Endothelial cell of umbilical vein (primary cell): Measurements from ENCODE around the gene CEP350. TPM values are rescaled to one million over a fixed set of nuclear protein-coding genes. Genes with fewer than 3 reads are reported as not detected.

ENCODE experiments used
- BruUV-seq: library from RNA; stranded (reverse); fragments of 400-500 nt; replicated peaks from 2 replicates; lab custom pipeline; 2021; lab: Mats Ljungman, UMichigan
- CTCF ChIA-PET: fragments of 300-600, 350-600 bp; sonication (Branson Sonifier 250); formaldehyde crosslinking; loops from one replicate; lab custom pipeline; 2021; ENCODE audit warnings: antibody characterized with exemption, inconsistent platforms; lab: Charles Lee
- POLR2A ChIA-PET: fragments of 300-600, 350-600 bp; sonication (Branson Sonifier 250); formaldehyde crosslinking; loops from one replicate; lab custom pipeline; 2021; ENCODE audit warnings: antibody characterized with exemption, inconsistent platforms; lab: Charles Lee
- DNase-seq: peaks from one replicate; pipeline ENCODE4 v3.0.0-alpha.2; 2011; ENCODE audit warnings: low read depth, low spot score
- FAIRE-seq: peaks from 2 replicates; lab custom pipeline; 2011; peaks lifted over from hg19 to GRCh38; lab: Jason Lieb, UNC
- H2AFZ ChIP-seq: 2 replicates; pipeline ENCODE4 v1.6.0; 2012; ENCODE audit warnings: low read depth, low read length, control low read depth, inconsistent platforms
- H3K27ac ChIP-seq: 2 replicates; pipeline ENCODE4 v1.5.1; 2011; ENCODE audit warnings: low read depth, mild to moderate bottlenecking, control low read depth, low read length, moderate library complexity; ENCODE audit not compliant: insufficient read depth
- H3K27me3 ChIP-seq, 2 experiments: 2 replicates each; pipeline versions ENCODE4 v1.6.0 to v1.6.1; 2011; ENCODE audit warnings: low read length in 2 of 2, mixed read lengths in 1 of 2; ENCODE audit not compliant: control insufficient read depth in 2 of 2, insufficient read depth in 2 of 2
- H3K36me3 ChIP-seq, 2 experiments: 2 replicates in 1 of 2; 3 replicates in 1 of 2; pipeline ENCODE4 v1.5.1; 2011; ENCODE audit warnings: low read length in 2 of 2, mild to moderate bottlenecking in 1 of 2, moderate library complexity in 1 of 2; ENCODE audit not compliant: control insufficient read depth in 2 of 2, insufficient read depth in 2 of 2; ENCODE audit errors: extremely low read depth in 1 of 2
- H3K4me1 ChIP-seq: 3 replicates; pipeline ENCODE4 v1.5.1; 2011; ENCODE audit warnings: mild to moderate bottlenecking, low read length; ENCODE audit not compliant: control insufficient read depth, insufficient read depth; ENCODE audit errors: extremely low read depth
- H3K4me2 ChIP-seq: 2 replicates; pipeline ENCODE4 v1.6.1; 2011; ENCODE audit warnings: low read length, control low read depth, mixed read lengths; ENCODE audit not compliant: insufficient read depth
- H3K4me3 ChIP-seq, 3 experiments: fragments of 200-600 bp in 1 of 3; sonication (generic), shearing (Covaris generic) in 1 of 3; replicated peaks in 1 of 3; 2 replicates each; pipeline ENCODE4 v1.5.1; 2011 to 2016; ENCODE audit warnings: control low read depth in 3 of 3, low read length in 3 of 3, mild to moderate bottlenecking in 2 of 3, inconsistent platforms in 1 of 3, low read depth in 1 of 3, moderate library complexity in 1 of 3; ENCODE audit not compliant: insufficient read depth in 1 of 3
- H3K79me2 ChIP-seq: 2 replicates; pipeline ENCODE4 v1.6.0; 2012; ENCODE audit warnings: low read length, inconsistent platforms; ENCODE audit not compliant: control insufficient read depth, insufficient read depth
- H3K9ac ChIP-seq: replicated peaks from 2 replicates; pipeline ENCODE3; 2011; ENCODE audit warnings: low read length, control low read depth; ENCODE audit not compliant: insufficient read depth; ENCODE audit errors: extremely low read depth
- H3K9me1 ChIP-seq: replicated peaks from 3 replicates; pipeline ENCODE4 v1.6.0; 2011; ENCODE audit warnings: mild to moderate bottlenecking, low read length; ENCODE audit not compliant: control insufficient read depth, insufficient read depth; ENCODE audit errors: extremely low read depth
- H3K9me3 ChIP-seq: replicated peaks from 2 replicates; pipeline ENCODE4 v1.5.1; 2012; ENCODE audit warnings: low read length, inconsistent platforms; ENCODE audit not compliant: control insufficient read depth, insufficient read depth
- H4K20me1 ChIP-seq: replicated peaks from 2 replicates; pipeline ENCODE3; 2011; ENCODE audit warnings: mild to moderate bottlenecking, low read length; ENCODE audit not compliant: control insufficient read depth, insufficient read depth; ENCODE audit errors: extremely low read depth
- CTCF ChIP-seq, 2 donors: IDR thresholded peaks; 1 replicate in 1 of 2; 2 replicates in 1 of 2; pipeline ENCODE4 v1.5.1; 2011; ENCODE audit warnings: low read length in 2 of 2, mild to moderate bottlenecking in 2 of 2, moderate library complexity in 2 of 2, control low read depth in 1 of 2, inconsistent platforms in 1 of 2, low read depth in 1 of 2; ENCODE audit not compliant: insufficient read depth in 1 of 2; ENCODE audit errors: extremely low read depth in 1 of 2
- EZH2 ChIP-seq: IDR thresholded peaks from 2 replicates; pipeline ENCODE4 v1.6.1; 2012; ENCODE audit warnings: borderline replicate concordance, low read depth, mild to moderate bottlenecking, moderate library complexity, low read length, inconsistent platforms; ENCODE audit not compliant: severe bottlenecking
- FOS ChIP-seq: IDR thresholded peaks from 2 replicates; pipeline ENCODE4 v1.6.1; 2011; ENCODE audit warnings: mild to moderate bottlenecking, low read length, moderate library complexity, borderline replicate concordance; ENCODE audit not compliant: insufficient read depth
- GATA2 ChIP-seq: IDR thresholded peaks from 2 replicates; pipeline ENCODE4 v1.7.0; 2011; ENCODE audit warnings: low read depth, mild to moderate bottlenecking, moderate library complexity, mixed read lengths, low read length; ENCODE audit not compliant: insufficient read length, insufficient read depth
- JUN ChIP-seq: IDR thresholded peaks from 2 replicates; pipeline ENCODE4 v1.6.1; 2011; ENCODE audit warnings: borderline replicate concordance, low read depth; ENCODE audit not compliant: insufficient read length, insufficient read depth
- MAX ChIP-seq: IDR thresholded peaks from 2 replicates; pipeline ENCODE4 v1.6.1; 2011; ENCODE audit not compliant: insufficient read depth, insufficient read length
- MYC ChIP-seq: IDR thresholded peaks from one replicate; pipeline ENCODE4 v1.6.1; 2011; ENCODE audit warnings: mild to moderate bottlenecking, low read depth, low read length
- POLR2A ChIP-seq: IDR thresholded peaks from 2 replicates; pipeline ENCODE4 v1.6.1; 2012; ENCODE audit warnings: low read depth, mild to moderate bottlenecking, control low read depth, low read length
- POLR2AphosphoS5 ChIP-seq: IDR thresholded peaks from 2 replicates; pipeline ENCODE4 v1.6.1; 2012; ENCODE audit warnings: low read depth, mild to moderate bottlenecking, control low read depth, low read length, moderate library complexity; ENCODE audit not compliant: insufficient read depth
- dilution Hi-C: fragments of 300-500 bp; cut with MboI; formaldehyde crosslinking; loops from one replicate; pipeline ENCODE4 v1.15.0; 2019; ENCODE audit warnings: low sequenced_read_pairs; ENCODE audit not compliant: extremely low pct_ligation_motif_present
- intact Hi-C: fragments of 100-400 bp; cut with micrococcal nuclease; formaldehyde crosslinking; loops from one replicate; pipeline ENCODE4 v1.10.0; 2022
- polyA plus RNA-seq, 4 experiments: library from polyadenylated mRNA; depleted of rRNA in 3 of 4; stranded (reverse) in 3 of 4; unstranded in 1 of 4; fragments of >200 nt; gene quantifications; 2 replicates each; pipeline versions ENCODE4 v1.2.1 to v1.2.3, GENCODE V29; 2011 to 2012; ENCODE audit warnings: missing spikeins in 1 of 4
- total RNA-seq: library from RNA; stranded (reverse); gene quantifications from 2 replicates; pipeline ENCODE4 v1.2.3, GENCODE V29; 2021

The CEP350 gene
- total and polyA plus RNA-seq, 2 donors (not counting 3 experiments of a cell fraction or from before 2014, with no cell fraction given): 4.8 to 30.1 TPM

GRCh38 chr1:179973198-179974110 lies 18.8 kb downstream of the CEP350 start:
- POLR2A ChIA-PET: no interaction called here
- BruUV-seq: no TSS peak
- Histone ChIP-seq H3K9me1 (no peaks in the 10 kb centered on the region), H3K4me2 (no peak overlapping the region), H3K79me2 (peaks cover 54% of the 10 kb centered on the region), H4K20me1 (peaks cover 4% of the 10 kb centered on the region), H3K27ac (no peak overlapping the region), H3K4me3 (no peak overlapping the region), H3K27me3 (no peaks in the 10 kb centered on the region), H2AFZ (no peak overlapping the region), H3K4me1 (peaks cover 18% of the 10 kb centered on the region), H3K9ac (no peak overlapping the region), H3K36me3 (peaks cover 0 to 3% of the 10 kb centered on the region in 2 experiments), H3K9me3 (no peaks in the 10 kb centered on the region)
- intact Hi-C loops (no loop called here), dilution Hi-C loops (no loop called here)
- peak; percentile 54 for DNase-seq
- CTCF ChIA-PET: interaction anchor here (1.0 to 1.3 kb wide), 3 partner anchors 19 to 195 kb away, joined by 3 to 6 read pairs (median 4); partner anchors contain the start of gene CEP350
- FAIRE-seq: no peak
- TF ChIP-seq MYC: no peak
- peak; percentile 2 for TF ChIP-seq JUN

GRCh38 chr1:179976970-179977651 lies 22.5 kb downstream of the CEP350 start:
- Histone ChIP-seq H3K9me3 (no peaks in the 10 kb centered on the region), H3K27ac (no peak overlapping the region), H4K20me1 (peaks cover 7% of the 10 kb centered on the region), H3K4me1 (peaks cover 5% of the 10 kb centered on the region), H3K9me1 (no peaks in the 10 kb centered on the region), H2AFZ (no peak overlapping the region), H3K4me2 (peak overlapping the region; percentile 17), H3K36me3 (no peaks in the 10 kb centered on the region), H3K9ac (no peak overlapping the region), H3K79me2 (peaks cover 62% of the 10 kb centered on the region), H3K4me3 (no peak overlapping the region), H3K27me3 (no peaks in the 10 kb centered on the region)
- BruUV-seq: no TSS peak
- dilution Hi-C loops (no loop called here), intact Hi-C loops (no loop called here)
- no peak for TF ChIP-seq MYC
- no peak for TF ChIP-seq FOS
- no peak for TF ChIP-seq EZH2
- no peak for TF ChIP-seq JUN
- no peak for TF ChIP-seq MAX
- no peak for TF ChIP-seq CTCF (IDR thresholded peaks at IDR 0.05; ENCODE audit: extremely low read depth in 1 of 2, insufficient read depth in 1 of 2, low read depth in 1 of 2, low read length in 2 of 2)
- TF ChIP-seq POLR2A: no peak
- no peak for TF ChIP-seq GATA2
- TF ChIP-seq POLR2AphosphoS5: no peak
- ChIA-PET POLR2A (no interaction called here), CTCF (interaction anchor here (0.6 to 1.6 kb wide), 7 partner anchors 11 to 1679 kb away, joined by 3 to 4 read pairs (median 4); no protein-coding TSS in a partner anchor)
- no peak for FAIRE-seq
- DNase-seq: peak; percentile 21
